Duodenal mucosa (tissue), 2 donors: Measurements from ENCODE around the gene KIF13A.
"Not testable (repeated sequence)": the region's sequence is repeated elsewhere in the genome, so short reads cannot be mapped to it uniquely, and the experiment has no call there.

Source experiments
- H3K27ac ChIP-seq: one replicate; pipeline ENCODE4 v1.7.0; 2013; ENCODE audit warnings: low read depth, low read length
- H3K27me3 ChIP-seq, 2 donors: one replicate each; pipeline ENCODE4 v1.7.0; 2013; ENCODE audit warnings: low read length in 2 of 2, control low read depth in 1 of 2; ENCODE audit not compliant: insufficient read depth in 2 of 2, control insufficient read depth in 1 of 2
- H3K36me3 ChIP-seq, 2 donors: one replicate each; pipeline ENCODE4 v1.7.0; 2013; ENCODE audit warnings: low read length in 2 of 2, control low read depth in 1 of 2; ENCODE audit not compliant: insufficient read depth in 2 of 2, control insufficient read depth in 1 of 2
- H3K4me1 ChIP-seq, 2 donors: one replicate each; pipeline ENCODE4 v1.7.0; 2013; ENCODE audit warnings: low read length in 2 of 2, control low read depth in 1 of 2; ENCODE audit not compliant: insufficient read depth in 2 of 2, control insufficient read depth in 1 of 2
- H3K4me3 ChIP-seq, 2 donors: one replicate each; pipeline ENCODE4 v1.7.0; 2013; ENCODE audit warnings: low read length in 2 of 2, low read depth in 1 of 2
- H3K9ac ChIP-seq, 2 donors: one replicate each; pipeline ENCODE4 v1.7.0; 2013; ENCODE audit warnings: low read length in 2 of 2, low read depth in 1 of 2
- H3K9me3 ChIP-seq, 2 donors: one replicate each; pipeline ENCODE4 v1.7.0; 2013; ENCODE audit warnings: low read length in 2 of 2, control low read depth in 1 of 2; ENCODE audit not compliant: control insufficient read depth in 1 of 2

Gene KIF13A

GRCh38 chr6:17853533-17853932, 133.9 kb downstream of the KIF13A start:
- peaks cover 16 to 36% of the 10 kb centered on the region in 2 donors for H3K36me3 ChIP-seq
- H3K27me3 ChIP-seq: no peaks in the 10 kb centered on the region
- no peak overlapping the region for H3K4me3 ChIP-seq
- no peaks in the 10 kb centered on the region for H3K9me3 ChIP-seq
- H3K9ac ChIP-seq: no peak overlapping the region
- no peak overlapping the region for H3K27ac ChIP-seq
- H3K4me1 ChIP-seq: no peaks in the 10 kb centered on the region

GRCh38 chr6:17851720-17852161, 135.7 kb downstream of the KIF13A start:
- peaks cover 16 to 46% of the 10 kb centered on the region in 2 donors for H3K36me3 ChIP-seq

GRCh38 chr6:17851001-17851719, 136.3 kb downstream of the KIF13A start:
- H3K27me3 ChIP-seq: no peaks in the 10 kb centered on the region
- H3K27ac ChIP-seq: no peak overlapping the region
- H3K4me1 ChIP-seq: no peaks in the 10 kb centered on the region
- H3K9me3 ChIP-seq: no peaks in the 10 kb centered on the region
- peaks cover 16 to 48% of the 10 kb centered on the region in 2 donors for H3K36me3 ChIP-seq
- H3K9ac ChIP-seq: no peak overlapping the region
- no peak overlapping the region for H3K4me3 ChIP-seq

More at GRCh38 chr6:17851720-17852161, 135.7 kb downstream of the KIF13A start:
- H3K9ac ChIP-seq: no peak overlapping the region
- H3K4me3 ChIP-seq: no peak overlapping the region
- no peaks in the 10 kb centered on the region for H3K9me3 ChIP-seq
- no peaks in the 10 kb centered on the region for H3K4me1 ChIP-seq
- H3K27me3 ChIP-seq: no peaks in the 10 kb centered on the region
- H3K27ac ChIP-seq: no peak overlapping the region

GRCh38 chr6:17850281-17850680, 137.2 kb downstream of the KIF13A start:
- no peak overlapping the region for H3K9ac ChIP-seq
- H3K4me1 ChIP-seq: no peaks in the 10 kb centered on the region
- no peak overlapping the region for H3K4me3 ChIP-seq
- H3K36me3 ChIP-seq: peaks cover 16 to 44% of the 10 kb centered on the region in 2 donors
- H3K27me3 ChIP-seq: no peaks in the 10 kb centered on the region
- H3K9me3 ChIP-seq: no peaks in the 10 kb centered on the region
- no peak overlapping the region for H3K27ac ChIP-seq

GRCh38 chr6:17847203-17847760, 140.2 kb downstream of the KIF13A start:
- Histone ChIP-seq H3K36me3 (peaks cover 16 to 41% of the 10 kb centered on the region in 2 donors), H3K27me3 (no peaks in the 10 kb centered on the region), H3K4me3 (no peak overlapping the region), H3K9ac (no peak overlapping the region), H3K27ac (no peak overlapping the region), H3K4me1 (peaks cover 6 to 8% of the 10 kb centered on the region in 2 donors), H3K9me3 (no peaks in the 10 kb centered on the region)

GRCh38 chr6:17846762-17847161, 140.7 kb downstream of the KIF13A start:
- Histone ChIP-seq H3K9me3 (no peaks in the 10 kb centered on the region), H3K27me3 (no peaks in the 10 kb centered on the region), H3K4me1 (peaks cover 6 to 8% of the 10 kb centered on the region in 2 donors), H3K4me3 (no peak overlapping the region), H3K36me3 (peaks cover 16 to 42% of the 10 kb centered on the region in 2 donors), H3K9ac (no peak overlapping the region), H3K27ac (no peak overlapping the region)

- H3K27ac ChIP-seq: no peak overlapping the region
These were observed 141.8 kb downstream of the KIF13A start for GRCh38 chr6:17845598-17845997.

GRCh38 chr6:17844967-17845366, 142.5 kb downstream of the KIF13A start:
- H3K36me3 ChIP-seq: peaks cover 9 to 29% of the 10 kb centered on the region in 2 donors
- not testable (repeated sequence) for H3K27ac ChIP-seq, H3K4me1 ChIP-seq, H3K4me3 ChIP-seq, H3K27me3 ChIP-seq, H3K9me3 ChIP-seq, H3K9ac ChIP-seq

More at GRCh38 chr6:17845598-17845997, 141.8 kb downstream of the KIF13A start:
- Histone ChIP-seq H3K4me3 (no peak overlapping the region), H3K4me1 (peaks cover 6 to 8% of the 10 kb centered on the region in 2 donors), H3K9me3 (no peaks in the 10 kb centered on the region), H3K27me3 (no peaks in the 10 kb centered on the region), H3K36me3 (peaks cover 12 to 35% of the 10 kb centered on the region in 2 donors), H3K9ac (no peak overlapping the region)

- Histone ChIP-seq H3K4me3 (no peak overlapping the region), H3K27ac (no peak overlapping the region), H3K4me1 (peaks cover 6 to 8% of the 10 kb centered on the region in 2 donors), H3K27me3 (no peaks in the 10 kb centered on the region), H3K9me3 (no peaks in the 10 kb centered on the region), H3K36me3 (peaks cover 0 to 14% of the 10 kb centered on the region in 2 donors), H3K9ac (no peak overlapping the region)
These were observed 144.3 kb downstream of the KIF13A start for GRCh38 chr6:17842934-17843821.
